IMR-90 (cell line): ENCODE data around the gene KIAA1586.

ENCODE experiments used
- CEBPB ChIP-seq: IDR thresholded peaks from 2 replicates; pipeline ENCODE4 v1.6.1; 2012; ENCODE audit warnings: low read depth, low read length, improper control_type of control experiment
- CTCF ChIP-seq: conservative IDR thresholded peaks from 2 replicates; pipeline ENCODE4 v1.5.1; 2012; ENCODE audit warnings: mild to moderate bottlenecking, low read depth, low read length, improper control_type of control experiment
- POLR2A ChIP-seq: IDR thresholded peaks from 2 replicates; pipeline ENCODE4 v1.6.1; 2012; ENCODE audit warnings: mild to moderate bottlenecking, low read depth, low read length
- RAD21 ChIP-seq: IDR thresholded peaks from 2 replicates; pipeline ENCODE4 v1.6.1; 2012; ENCODE audit warnings: low read length, improper control_type of control experiment
- TF ChIP-seq, protein P1 (sequence below): fragments of 150-350 bp; IDR thresholded peaks from 2 replicates; pipeline ENCODE4 v1.6.1; 2017; ENCODE audit warnings: mild to moderate bottlenecking, antibody characterized with exemption, low read length, low read depth

GRCh38 chr6:57064809-57065208, 18.3 kb downstream of the KIAA1586 start:
- no peak for TF ChIP-seq POLR2A
- no peak for TF ChIP-seq CTCF
- no peak for TF ChIP-seq RAD21
- no peak for TF ChIP-seq CEBPB
- TF ChIP-seq, protein P1, sequence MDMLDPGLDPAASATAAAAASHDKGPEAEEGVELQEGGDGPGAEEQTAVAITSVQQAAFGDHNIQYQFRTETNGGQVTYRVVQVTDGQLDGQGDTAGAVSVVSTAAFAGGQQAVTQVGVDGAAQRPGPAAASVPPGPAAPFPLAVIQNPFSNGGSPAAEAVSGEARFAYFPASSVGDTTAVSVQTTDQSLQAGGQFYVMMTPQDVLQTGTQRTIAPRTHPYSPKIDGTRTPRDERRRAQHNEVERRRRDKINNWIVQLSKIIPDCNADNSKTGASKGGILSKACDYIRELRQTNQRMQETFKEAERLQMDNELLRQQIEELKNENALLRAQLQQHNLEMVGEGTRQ = no peak
